HUDEP-2 (cell line): ENCODE results near the gene MEGF11.
"Not testable (repeated sequence)": the region's sequence is repeated elsewhere in the genome, so short reads cannot be mapped to it uniquely, and the experiment has no call there.

Source experiments
- DNase-seq, 76 experiments: peaks; one replicate each; lab custom pipeline; 2025; ENCODE audit not compliant: unreplicated experiment in 76 of 76; lab: John Stamatoyannopoulos, UW

MEGF11 gene

GRCh38 chr15:65875458-65875857 is 378.1 kb downstream of the MEGF11 start:
- no peak for DNase-seq

GRCh38 chr15:65873256-65873655 is 380.3 kb downstream of the MEGF11 start:
- no peak for DNase-seq

- DNase-seq, result not testable (repeated sequence)
Measured at GRCh38 chr15:65872596-65872995, 381.0 kb downstream of the MEGF11 start.

- not testable (repeated sequence) for DNase-seq
Measured at GRCh38 chr15:65871886-65872285, 381.7 kb downstream of the MEGF11 start.

- peak in 6 of 76 experiments; percentile 4 to 28 (median 15) for DNase-seq
Measured at GRCh38 chr15:65870889-65871533, 382.5 kb downstream of the MEGF11 start.

- peak in 37 of 76 experiments; percentile 4 to 37 (median 25) for DNase-seq
Measured at GRCh38 chr15:65869954-65870871, 383.3 kb downstream of the MEGF11 start.

- peak; percentile 47 to 97 (median 93) for DNase-seq
Measured at GRCh38 chr15:65869126-65869953, 384.2 kb downstream of the MEGF11 start, which contains the start of gene RAB11A. Gene RAB11A, plus strand, starts transcription at chr15:65869491. Its CDS starts 95 bp downstream, at chr15:65869586.

GRCh38 chr15:65868546-65869125 is 384.9 kb downstream of the MEGF11 start:
- peak in 3 of 76 experiments; percentile 33 to 53 (median 42) for DNase-seq

- not testable (repeated sequence) for DNase-seq
Measured at GRCh38 chr15:65867933-65868332, 385.6 kb downstream of the MEGF11 start.

- no peak for DNase-seq
Measured at GRCh38 chr15:65867244-65867643, 386.3 kb downstream of the MEGF11 start.

- DNase-seq, result no peak
Measured at GRCh38 chr15:65863106-65863505, 390.4 kb downstream of the MEGF11 start.

- DNase-seq, result peak in 56 of 76 experiments; percentile 3 to 72 (median 34)
Measured at GRCh38 chr15:65862682-65863081, 390.9 kb downstream of the MEGF11 start.

- no peak for DNase-seq
Measured at GRCh38 chr15:65857718-65858402, 395.7 kb downstream of the MEGF11 start.

- DNase-seq, result peak in 62 of 76 experiments; percentile 2 to 63 (median 36)
Measured at GRCh38 chr15:65856821-65857455, 396.6 kb downstream of the MEGF11 start.

GRCh38 chr15:65851981-65852380 is 401.6 kb downstream of the MEGF11 start:
- DNase-seq, result no peak

GRCh38 chr15:65847989-65848388 is 405.6 kb downstream of the MEGF11 start:
- no peak for DNase-seq

GRCh38 chr15:65845826-65846519 is 407.6 kb downstream of the MEGF11 start:
- no peak for DNase-seq
